DND-41 (cell line): ENCODE results near the gene POLR3B.

Experiments
- EZH2 ChIP-seq: IDR thresholded peaks from 3 replicates; pipeline ENCODE4 v1.6.1; 2012; ENCODE audit warnings: borderline replicate concordance, low read depth, mild to moderate bottlenecking, moderate library complexity, low read length, inconsistent platforms; ENCODE audit not compliant: severe bottlenecking
- TF ChIP-seq, protein P1 (sequence below): IDR thresholded peaks from 2 replicates; pipeline ENCODE4 v1.5.1; 2012; ENCODE audit warnings: borderline replicate concordance, low read length, moderate library complexity, mild to moderate bottlenecking; ENCODE audit not compliant: poor library complexity, severe bottlenecking; ENCODE audit errors: extremely low read depth

GRCh38 chr12:106455111-106455510 lies 97.6 kb downstream of the POLR3B start:
- TF ChIP-seq, protein P1, sequence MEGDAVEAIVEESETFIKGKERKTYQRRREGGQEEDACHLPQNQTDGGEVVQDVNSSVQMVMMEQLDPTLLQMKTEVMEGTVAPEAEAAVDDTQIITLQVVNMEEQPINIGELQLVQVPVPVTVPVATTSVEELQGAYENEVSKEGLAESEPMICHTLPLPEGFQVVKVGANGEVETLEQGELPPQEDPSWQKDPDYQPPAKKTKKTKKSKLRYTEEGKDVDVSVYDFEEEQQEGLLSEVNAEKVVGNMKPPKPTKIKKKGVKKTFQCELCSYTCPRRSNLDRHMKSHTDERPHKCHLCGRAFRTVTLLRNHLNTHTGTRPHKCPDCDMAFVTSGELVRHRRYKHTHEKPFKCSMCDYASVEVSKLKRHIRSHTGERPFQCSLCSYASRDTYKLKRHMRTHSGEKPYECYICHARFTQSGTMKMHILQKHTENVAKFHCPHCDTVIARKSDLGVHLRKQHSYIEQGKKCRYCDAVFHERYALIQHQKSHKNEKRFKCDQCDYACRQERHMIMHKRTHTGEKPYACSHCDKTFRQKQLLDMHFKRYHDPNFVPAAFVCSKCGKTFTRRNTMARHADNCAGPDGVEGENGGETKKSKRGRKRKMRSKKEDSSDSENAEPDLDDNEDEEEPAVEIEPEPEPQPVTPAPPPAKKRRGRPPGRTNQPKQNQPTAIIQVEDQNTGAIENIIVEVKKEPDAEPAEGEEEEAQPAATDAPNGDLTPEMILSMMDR, result no peak
- no peak for TF ChIP-seq EZH2
